Measurements from ENCODE around the gene GGA2. TPM values are rescaled to one million over a fixed set of nuclear protein-coding genes. Genes with fewer than 3 reads are reported as not detected.
"Not testable (repeated sequence)": the region's sequence is repeated elsewhere in the genome, so short reads cannot be mapped to it uniquely, and the experiment has no call there.

The GGA2 gene
- total RNA-seq, 1 donor, result 18.1 TPM

- no peaks in the 10 kb centered on the region for H3K9me3 ChIP-seq (ENCODE audit: low read depth, low read length)
- H3K4me1 ChIP-seq (ENCODE audit: insufficient read depth, low read length), result peaks cover 12% of the 10 kb centered on the region
- H3K4me3 ChIP-seq (ENCODE audit: insufficient read depth, low read length), result no peak overlapping the region
- no peak for TF ChIP-seq CTCF (IDR thresholded peaks at IDR 0.05; ENCODE audit: extremely low read depth, low read depth, low read length)
- H2AFZ ChIP-seq (ENCODE audit: low read length), result no peak overlapping the region
- no peaks in the 10 kb centered on the region for H3K27me3 ChIP-seq (ENCODE audit: insufficient read depth, low read length)
- H3K27ac ChIP-seq (ENCODE audit: low read depth, low read length), result no peak overlapping the region
- peaks cover 18% of the 10 kb centered on the region for H3K79me2 ChIP-seq (ENCODE audit: insufficient read depth, low read length)
- no peak for DNase-seq (ENCODE audit: insufficient read length, low spot score, missing footprints)
- no peak overlapping the region for H3K4me2 ChIP-seq (ENCODE audit: insufficient read depth, low read length)
- peaks cover 13% of the 10 kb centered on the region for H4K20me1 ChIP-seq (ENCODE audit: insufficient read depth, low read length)
- peaks cover 5% of the 10 kb centered on the region for H3K36me3 ChIP-seq (ENCODE audit: insufficient read depth, low read length)
These were observed 1.9 kb upstream of the GGA2 start for GRCh38 chr16:23512168-23512695.

GRCh38 chr16:23511731-23512130, 1.4 kb upstream of the GGA2 start:
- Histone ChIP-seq H2AFZ (ENCODE audit: low read length) (no peak overlapping the region), H4K20me1 (ENCODE audit: insufficient read depth, low read length) (peaks cover 17% of the 10 kb centered on the region), H3K36me3 (ENCODE audit: insufficient read depth, low read length) (peaks cover 5% of the 10 kb centered on the region), H3K79me2 (ENCODE audit: insufficient read depth, low read length) (peaks cover 21% of the 10 kb centered on the region), H3K4me3 (ENCODE audit: insufficient read depth, low read length) (no peak overlapping the region), H3K4me2 (ENCODE audit: insufficient read depth, low read length) (no peak overlapping the region), H3K27me3 (ENCODE audit: insufficient read depth, low read length) (no peaks in the 10 kb centered on the region), H3K4me1 (ENCODE audit: insufficient read depth, low read length) (peaks cover 12% of the 10 kb centered on the region), H3K27ac (ENCODE audit: low read depth, low read length) (no peak overlapping the region), H3K9me3 (ENCODE audit: low read depth, low read length) (no peaks in the 10 kb centered on the region)
- DNase-seq (ENCODE audit: insufficient read length, low spot score, missing footprints), result no peak
- TF ChIP-seq CTCF (IDR thresholded peaks at IDR 0.05; ENCODE audit: extremely low read depth, low read depth, low read length), result no peak

GRCh38 chr16:23510915-23511270, 599 bp upstream of the GGA2 start:
- Histone ChIP-seq H2AFZ (ENCODE audit: low read length) (peak overlapping the region; percentile 87), H3K4me3 (ENCODE audit: insufficient read depth, low read length) (peak overlapping the region; percentile 79), H3K79me2 (ENCODE audit: insufficient read depth, low read length) (peaks cover 27% of the 10 kb centered on the region), H4K20me1 (ENCODE audit: insufficient read depth, low read length) (peaks cover 25% of the 10 kb centered on the region), H3K4me1 (ENCODE audit: insufficient read depth, low read length) (peaks cover 16% of the 10 kb centered on the region), H3K4me2 (ENCODE audit: insufficient read depth, low read length) (peak overlapping the region; percentile 92)
- H3K36me3 ChIP-seq (ENCODE audit: insufficient read depth, low read length); H3K27ac ChIP-seq (ENCODE audit: low read depth, low read length); DNase-seq (ENCODE audit: insufficient read length, low spot score, missing footprints); H3K9me3 ChIP-seq (ENCODE audit: low read depth, low read length); H3K27me3 ChIP-seq (ENCODE audit: insufficient read depth, low read length): not testable (repeated sequence)

GRCh38 chr16:23509782-23510163, 521 bp downstream of the GGA2 start:
- H3K4me1 ChIP-seq (ENCODE audit: insufficient read depth, low read length), result peaks cover 22% of the 10 kb centered on the region
- H3K79me2 ChIP-seq (ENCODE audit: insufficient read depth, low read length), result peaks cover 27% of the 10 kb centered on the region
- DNase-seq (ENCODE audit: insufficient read length, low spot score, missing footprints), result peak; percentile 83
- H3K36me3 ChIP-seq (ENCODE audit: insufficient read depth, low read length), result peaks cover 4% of the 10 kb centered on the region
- peak overlapping the region; percentile 79 for H3K4me3 ChIP-seq (ENCODE audit: insufficient read depth, low read length)
- no peaks in the 10 kb centered on the region for H3K9me3 ChIP-seq (ENCODE audit: low read depth, low read length)
- peak overlapping the region; percentile 49 for H2AFZ ChIP-seq (ENCODE audit: low read length)
- peaks cover 34% of the 10 kb centered on the region for H4K20me1 ChIP-seq (ENCODE audit: insufficient read depth, low read length)
- TF ChIP-seq CTCF (IDR thresholded peaks at IDR 0.05; ENCODE audit: extremely low read depth, low read depth, low read length), result no peak
- peak overlapping the region; percentile 45 for H3K27ac ChIP-seq (ENCODE audit: low read depth, low read length)
- no peaks in the 10 kb centered on the region for H3K27me3 ChIP-seq (ENCODE audit: insufficient read depth, low read length)
- H3K4me2 ChIP-seq (ENCODE audit: insufficient read depth, low read length), result peak overlapping the region; percentile 92

All from osteoblast (primary cell).